ENCODE data around the gene SHKBP1. TPM values are rescaled to one million over a fixed set of nuclear protein-coding genes. Genes with fewer than 3 reads are reported as not detected.

SHKBP1 gene
- total and polyA plus RNA-seq, 2 of the 8 experiments (the other 6 are each of a cell fraction or from before 2014, with no cell fraction given) = 74.6 to 98.8 TPM

DNA sequence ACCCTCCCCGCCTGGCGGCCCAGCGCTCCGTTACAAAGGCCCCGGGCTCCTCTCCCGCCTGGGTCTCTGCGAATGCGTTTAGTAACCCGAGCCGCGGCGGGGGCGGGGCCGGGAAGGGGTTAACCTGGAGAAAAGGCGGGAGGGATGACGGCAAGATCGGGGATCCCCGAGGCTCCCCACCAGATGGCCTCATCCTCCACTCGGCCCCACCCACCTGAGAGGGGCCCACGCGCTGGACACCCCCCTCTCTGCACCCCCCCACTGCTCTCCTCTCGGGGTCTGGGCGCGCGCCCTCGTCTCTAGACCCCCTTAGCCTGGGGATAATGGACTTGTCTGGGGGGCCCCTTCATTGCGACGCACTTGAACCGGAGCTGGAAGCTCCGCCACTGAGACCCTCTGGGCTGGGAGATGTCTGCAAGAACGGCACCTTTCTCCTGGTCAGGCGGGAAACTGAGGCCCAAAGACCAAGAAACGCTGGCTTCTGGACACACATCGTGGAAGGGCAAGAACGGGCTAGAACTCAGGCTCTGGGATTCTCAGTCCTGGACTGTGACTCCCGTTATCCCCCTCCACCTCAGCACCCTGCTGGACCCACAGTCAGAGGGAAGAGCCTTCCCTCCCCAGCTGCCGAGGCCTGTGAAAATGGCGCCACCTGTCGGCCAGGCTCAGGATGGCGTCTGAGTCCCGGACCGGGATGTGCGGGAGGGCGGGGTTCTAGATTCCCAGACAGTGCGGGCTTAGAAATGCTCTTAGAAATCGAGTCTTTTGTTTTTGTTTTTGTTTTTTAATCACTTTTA is 21.6 kb downstream of the SHKBP1 start:
- POLR2A ChIA-PET (ENCODE audit: partially characterized antibody) = interaction anchor here (0.5 to 2.1 kb wide), 9 partner anchors 8 to 174 kb away, joined by 3 to 4 read pairs (median 3); no protein-coding TSS in a partner anchor
- Histone ChIP-seq H2AK5ac (ENCODE audit: low read depth, low read length) (no peak overlapping the region), H2BK20ac (ENCODE audit: low read length) (no peak overlapping the region), H2BK120ac (replicated peaks; ENCODE audit: low read depth, low read length) (no peak overlapping the region), H3K4me1 (replicated peaks in 1 of 4; ENCODE audit: control insufficient read depth in 3 of 4, insufficient read depth in 4 of 4, low read length in 3 of 4) (peaks cover 9 to 33% (median 21%) of the 10 kb centered on the region in 4 experiments), H2BK15ac (ENCODE audit: low read length) (no peak overlapping the region), H3K4me3 (ENCODE audit: extremely low read depth in 1 of 4, insufficient read depth in 2 of 4, low read depth in 3 of 4, low read length in 4 of 4) (peak overlapping the region; percentile 38 to 69 (median 64)), H4K5ac (ENCODE audit: insufficient read length, low read depth, low read length) (peak overlapping the region; percentile 78), H3K79me1 (ENCODE audit: low read depth, low read length) (no peaks in the 10 kb centered on the region), H4K8ac (ENCODE audit: extremely low read depth, insufficient read depth, low read length) (peak overlapping the region; percentile 69; the same call in 1 of the 2 replicates), H3K79me2 (ENCODE audit: control insufficient read depth in 1 of 2, insufficient read depth in 2 of 2, low read length in 2 of 2) (no peaks in the 10 kb centered on the region), H4K20me1 (replicated peaks in 1 of 2; ENCODE audit: control insufficient read depth in 1 of 2, insufficient read depth in 2 of 2, low read length in 2 of 2) (peaks cover 3 to 6% of the 10 kb centered on the region in 2 experiments), H3K27me3 (replicated peaks in 1 of 4; ENCODE audit: control insufficient read depth in 3 of 4, extremely low read depth in 1 of 4, insufficient read depth in 3 of 4, low read length in 3 of 4) (peaks cover 19 to 47% (median 42%) of the 10 kb centered on the region in 4 experiments), H3K36me3 (ENCODE audit: control insufficient read depth in 2 of 4, insufficient read depth in 4 of 4, low read length in 3 of 4) (no peaks in the 10 kb centered on the region; a peak in 1 of 8 replicates), H2BK12ac (ENCODE audit: low read depth, low read length) (no peak overlapping the region; the same call in 1 of the 2 replicates), H3K23me2 (ENCODE audit: low read depth, low read length) (peaks cover 16% of the 10 kb centered on the region; the same call in 1 of the 2 replicates), H3K4me2 (ENCODE audit: insufficient read depth in 1 of 2, low read depth in 2 of 2, low read length in 2 of 2) (peak overlapping the region; percentile 17 to 92), H3K23ac (ENCODE audit: insufficient read length) (no peak overlapping the region), H3K9ac (replicated peaks in 1 of 4; ENCODE audit: extremely low read depth in 1 of 4, low read depth in 3 of 4, low read length in 3 of 4) (peak overlapping the region in 2 of 4 experiments; percentile 51 to 62; a peak in 2 of 7 replicates), H3K56ac (replicated peaks; ENCODE audit: insufficient read length, low read depth, low read length) (no peak overlapping the region), H3K18ac (ENCODE audit: extremely low read depth, low read length) (peak overlapping the region; percentile 42; the same call in 1 of the 2 replicates), H3K14ac (ENCODE audit: insufficient read length) (no peak overlapping the region), H2BK5ac (ENCODE audit: low read depth, low read length) (no peak overlapping the region; the same call in 1 of the 2 replicates), H3K9me3 (ENCODE audit: insufficient read depth in 2 of 2, low read depth in 1 of 2, low read length in 1 of 2) (no peaks in the 10 kb centered on the region), H3K4ac (replicated peaks; ENCODE audit: insufficient read length, low read depth, low read length) (no peak overlapping the region), H3K27ac (ENCODE audit: low read depth, low read length) (peak overlapping the region; percentile 78), H2AFZ (ENCODE audit: low read length) (peak overlapping the region; percentile 59; the same call in 1 of the 2 replicates), H4K91ac (replicated peaks; ENCODE audit: insufficient read length, low read length) (no peak overlapping the region)
- 3% methylated on average over 26 of the region's 46 CpGs; no CpG with 5 or more reads in 1 of the 2 experiments for WGBS, 2 experiments (ENCODE audit: extremely low coverage in 1 of 2, insufficient coverage in 1 of 2, insufficient read length in 1 of 2, insufficient replicate concordance in 2 of 2, low coverage in 1 of 2, low lambda C conversion rate in 2 of 2, missing lambda C conversion rate in 1 of 2)
- CTCF ChIA-PET (ENCODE audit: partially characterized antibody) = interaction anchor here (0.6 to 11.3 kb wide), 16 partner anchors 9 to 134 kb away, joined by 3 to 100 read pairs (median 4); no protein-coding TSS in a partner anchor
- FAIRE-seq (no peak), DNase-seq (ENCODE audit: low read depth in 1 of 2, low spot score in 2 of 2) (peak in 1 of 2 experiments; percentile 97)
- TF ChIP-seq KDM1A (IDR thresholded peaks at IDR 0.05; ENCODE audit: borderline replicate concordance, low read length) (no peak; the same call in 1 of the 2 replicates), RXRA (IDR thresholded peaks at IDR 0.05; ENCODE audit: insufficient read depth, low read depth, low read length) (no peak), HDAC2 (IDR thresholded peaks at IDR 0.05; ENCODE audit: borderline replicate concordance in 1 of 2, low read depth in 2 of 2, low read length in 2 of 2) (peak in 1 of 2 experiments; percentile 19; a peak in 1 of 4 replicates), NANOG (IDR thresholded peaks at IDR 0.05; ENCODE audit: insufficient read depth, low read depth, low read length, poor library complexity, severe bottlenecking) (no peak), HDAC6 (IDR thresholded peaks at IDR 0.05; ENCODE audit: low read depth, low read length) (no peak), JUN (IDR thresholded peaks at IDR 0.05; ENCODE audit: low read depth, low read length) (no peak), KDM4A (IDR thresholded peaks at IDR 0.05; ENCODE audit: low read depth, low read length, severe bottlenecking) (peak; percentile 78), CEBPB (IDR thresholded peaks at IDR 0.05; ENCODE audit: low read depth, low read length) (no peak)
